ENCODE measurements around the gene CNN2. TPM values are rescaled to one million over a fixed set of nuclear protein-coding genes. Genes with fewer than 3 reads are reported as not detected.
"Not testable (repeated sequence)": the region's sequence is repeated elsewhere in the genome, so short reads cannot be mapped to it uniquely, and the experiment has no call there.

The CNN2 gene
- total RNA-seq, 2 donors from 2014 or later, result 47.8 to 48.5 TPM

DNA sequence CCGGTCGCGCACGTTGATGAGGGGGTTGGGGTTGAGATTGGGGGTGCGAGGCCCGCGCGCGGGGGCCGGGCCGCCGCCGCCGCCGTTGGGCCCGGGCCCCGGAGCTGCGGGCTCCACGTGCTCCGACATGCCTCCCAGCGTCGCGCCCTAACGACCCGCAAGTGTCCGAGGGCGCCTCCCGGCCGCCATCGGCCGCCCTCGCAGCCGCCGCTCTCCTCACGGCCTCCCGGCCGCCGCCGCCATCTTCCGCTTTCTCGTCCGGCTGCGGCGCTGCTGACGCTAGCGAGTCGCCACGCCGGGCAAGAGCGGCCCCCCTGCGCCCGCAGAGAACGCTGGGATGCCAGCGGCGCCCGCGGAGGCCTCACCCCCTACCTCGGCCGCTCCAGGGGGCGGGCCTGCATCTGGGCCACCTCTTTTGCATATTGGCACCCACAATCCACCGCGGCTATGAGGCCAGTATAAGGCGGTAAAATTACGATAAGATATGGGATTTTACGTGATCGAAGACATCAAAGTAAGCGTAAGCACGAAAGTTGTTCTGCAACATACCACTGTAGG lies 5.5 kb upstream of the CNN2 start, which contains the start of gene TMEM259:
Gene TMEM259 (minus strand): TSS at position 256 of the 558 bp plus-strand sequence. CDS start 127 bp downstream, at position 129.
- Histone ChIP-seq H3K36me3 (no peaks in the 10 kb centered on the region), H3K4me1 (peaks cover 0 to 67% of the 10 kb centered on the region in 2 donors), H3K9me3 (no peaks in the 10 kb centered on the region), H3K4me3 (peak within 1 kb of the TSS; percentile 83 to 92), H3K27me3 (no peaks in the 10 kb centered on the region), H3K27ac (peak within 1 kb of the TSS; percentile 89 to 94)
- DNase-seq (ENCODE audit: low spot score), result peak; percentile 97
- TF ChIP-seq, protein P1, sequence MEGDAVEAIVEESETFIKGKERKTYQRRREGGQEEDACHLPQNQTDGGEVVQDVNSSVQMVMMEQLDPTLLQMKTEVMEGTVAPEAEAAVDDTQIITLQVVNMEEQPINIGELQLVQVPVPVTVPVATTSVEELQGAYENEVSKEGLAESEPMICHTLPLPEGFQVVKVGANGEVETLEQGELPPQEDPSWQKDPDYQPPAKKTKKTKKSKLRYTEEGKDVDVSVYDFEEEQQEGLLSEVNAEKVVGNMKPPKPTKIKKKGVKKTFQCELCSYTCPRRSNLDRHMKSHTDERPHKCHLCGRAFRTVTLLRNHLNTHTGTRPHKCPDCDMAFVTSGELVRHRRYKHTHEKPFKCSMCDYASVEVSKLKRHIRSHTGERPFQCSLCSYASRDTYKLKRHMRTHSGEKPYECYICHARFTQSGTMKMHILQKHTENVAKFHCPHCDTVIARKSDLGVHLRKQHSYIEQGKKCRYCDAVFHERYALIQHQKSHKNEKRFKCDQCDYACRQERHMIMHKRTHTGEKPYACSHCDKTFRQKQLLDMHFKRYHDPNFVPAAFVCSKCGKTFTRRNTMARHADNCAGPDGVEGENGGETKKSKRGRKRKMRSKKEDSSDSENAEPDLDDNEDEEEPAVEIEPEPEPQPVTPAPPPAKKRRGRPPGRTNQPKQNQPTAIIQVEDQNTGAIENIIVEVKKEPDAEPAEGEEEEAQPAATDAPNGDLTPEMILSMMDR (IDR thresholded peaks at IDR 0.05), result peak in 1 of 2 donors; percentile 16

GRCh38 chr19:1023883-1024188 lies 2.6 kb upstream of the CNN2 start:
- not testable (repeated sequence) for H3K36me3 ChIP-seq; H3K9me3 ChIP-seq; H3K27me3 ChIP-seq; H3K4me3 ChIP-seq; DNase-seq (ENCODE audit: low spot score); H3K27ac ChIP-seq
- peaks cover 0 to 57% of the 10 kb centered on the region in 2 donors for H3K4me1 ChIP-seq

DNA sequence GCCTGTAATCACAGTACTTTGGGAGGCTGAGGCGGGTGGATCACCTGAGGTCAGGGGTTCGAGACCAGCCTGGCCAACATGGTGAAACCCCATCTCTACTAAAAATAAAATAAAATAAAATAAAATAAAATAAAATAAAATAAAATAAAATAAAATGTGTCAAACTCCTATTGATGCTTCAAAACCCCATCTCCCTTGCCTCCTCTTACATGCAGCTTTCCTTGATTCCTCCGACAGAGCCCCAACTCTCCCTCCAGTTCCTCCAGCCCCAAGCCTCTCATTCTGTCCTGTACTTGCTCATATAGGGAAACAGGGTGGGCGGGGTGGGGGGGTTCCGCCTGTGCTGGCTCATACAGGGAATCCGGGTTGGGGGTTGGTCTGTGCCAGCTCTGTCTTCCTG lies 1.3 kb upstream of the CNN2 start:
- peaks cover 0 to 56% of the 10 kb centered on the region in 2 donors for H3K4me1 ChIP-seq
- not testable (repeated sequence) for H3K4me3 ChIP-seq; H3K36me3 ChIP-seq; DNase-seq (ENCODE audit: low spot score); H3K27ac ChIP-seq; H3K27me3 ChIP-seq; H3K9me3 ChIP-seq

DNA sequence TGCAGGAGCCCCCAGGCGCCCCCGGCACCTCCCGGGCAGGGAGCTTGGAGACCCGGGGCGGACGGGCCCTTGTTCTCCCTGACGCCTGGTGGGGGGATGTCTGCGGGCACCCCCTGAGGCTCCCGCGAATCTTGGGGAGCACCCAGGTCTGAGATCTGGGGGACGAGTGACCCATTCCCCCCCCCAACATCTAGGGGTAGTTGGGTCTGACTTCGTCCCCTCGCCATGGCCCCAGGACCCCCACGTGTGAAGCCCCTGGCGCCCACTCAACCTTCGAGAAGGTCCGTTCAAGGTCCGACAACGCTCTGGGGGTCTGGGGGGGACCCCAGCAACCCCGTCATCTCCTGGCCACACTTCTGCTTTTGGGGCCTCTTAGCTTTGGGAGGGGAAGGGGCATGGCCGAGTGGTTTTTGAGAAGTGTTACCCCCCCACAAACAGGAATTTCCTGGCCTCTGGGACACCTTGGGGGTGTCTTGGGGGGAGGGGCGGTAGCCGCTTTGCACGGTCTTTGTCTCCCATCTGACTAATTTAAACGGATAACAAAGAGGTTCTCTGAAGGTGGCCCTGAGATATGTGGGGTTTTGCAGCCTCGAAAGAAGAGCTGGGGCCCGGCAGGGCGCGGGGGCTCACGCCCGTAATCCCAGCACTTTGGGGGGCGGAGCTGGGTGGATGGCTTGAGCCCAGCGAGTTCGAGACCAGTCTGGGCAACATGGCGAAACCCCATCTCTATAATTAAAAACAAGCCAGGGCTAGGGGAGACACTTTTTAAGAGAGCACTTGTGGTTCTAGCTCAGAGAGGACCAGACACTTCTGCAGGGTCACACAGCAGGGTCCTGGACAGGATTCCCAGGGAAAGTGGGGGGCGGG lies 608 bp downstream of the CNN2 start:
- Histone ChIP-seq H3K27ac (peak overlapping the region; percentile 97 to 98), H3K4me3 (peak overlapping the region; percentile 84 to 96), H3K36me3 (peaks cover 5% of the 10 kb centered on the region), H3K27me3 (no peaks in the 10 kb centered on the region), H3K4me1 (peaks cover 0 to 54% of the 10 kb centered on the region in 2 donors), H3K9me3 (no peaks in the 10 kb centered on the region)
- TF ChIP-seq, protein P1 (IDR thresholded peaks at IDR 0.05), result no peak
- no peak for DNase-seq (ENCODE audit: low spot score)

DNA sequence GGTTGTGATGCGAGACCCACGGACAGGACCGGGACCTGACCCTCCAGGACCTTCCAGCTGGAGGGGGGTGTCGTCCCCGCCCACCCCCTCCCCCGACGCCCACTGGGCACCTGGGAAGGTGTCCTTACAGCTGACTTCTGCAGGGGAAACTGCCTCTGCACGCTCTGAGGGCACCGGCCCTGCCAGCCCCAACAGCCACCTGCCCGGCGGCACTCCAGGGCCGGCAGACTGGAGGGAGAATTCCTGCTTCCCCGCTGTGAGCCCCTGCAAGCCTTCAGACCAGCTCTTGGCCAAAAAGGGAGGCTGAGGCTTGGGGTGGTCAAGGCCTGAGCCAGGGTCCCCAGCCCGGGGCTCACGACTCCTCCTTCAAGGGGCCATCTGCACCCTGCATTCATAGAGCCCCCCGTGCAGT lies 1.2 kb downstream of the CNN2 start:
- TF ChIP-seq, protein P1 (IDR thresholded peaks at IDR 0.05), result no peak
- H3K9me3 ChIP-seq, result no peaks in the 10 kb centered on the region
- DNase-seq (ENCODE audit: low spot score), result no peak
- H3K27me3 ChIP-seq, result no peaks in the 10 kb centered on the region
- H3K36me3 ChIP-seq, result peaks cover 12% of the 10 kb centered on the region
- H3K4me3 ChIP-seq, result peak overlapping the region; percentile 84 to 96
- peak overlapping the region; percentile 97 to 98 for H3K27ac ChIP-seq
- H3K4me1 ChIP-seq, result peaks cover 0 to 48% of the 10 kb centered on the region in 2 donors

DNA sequence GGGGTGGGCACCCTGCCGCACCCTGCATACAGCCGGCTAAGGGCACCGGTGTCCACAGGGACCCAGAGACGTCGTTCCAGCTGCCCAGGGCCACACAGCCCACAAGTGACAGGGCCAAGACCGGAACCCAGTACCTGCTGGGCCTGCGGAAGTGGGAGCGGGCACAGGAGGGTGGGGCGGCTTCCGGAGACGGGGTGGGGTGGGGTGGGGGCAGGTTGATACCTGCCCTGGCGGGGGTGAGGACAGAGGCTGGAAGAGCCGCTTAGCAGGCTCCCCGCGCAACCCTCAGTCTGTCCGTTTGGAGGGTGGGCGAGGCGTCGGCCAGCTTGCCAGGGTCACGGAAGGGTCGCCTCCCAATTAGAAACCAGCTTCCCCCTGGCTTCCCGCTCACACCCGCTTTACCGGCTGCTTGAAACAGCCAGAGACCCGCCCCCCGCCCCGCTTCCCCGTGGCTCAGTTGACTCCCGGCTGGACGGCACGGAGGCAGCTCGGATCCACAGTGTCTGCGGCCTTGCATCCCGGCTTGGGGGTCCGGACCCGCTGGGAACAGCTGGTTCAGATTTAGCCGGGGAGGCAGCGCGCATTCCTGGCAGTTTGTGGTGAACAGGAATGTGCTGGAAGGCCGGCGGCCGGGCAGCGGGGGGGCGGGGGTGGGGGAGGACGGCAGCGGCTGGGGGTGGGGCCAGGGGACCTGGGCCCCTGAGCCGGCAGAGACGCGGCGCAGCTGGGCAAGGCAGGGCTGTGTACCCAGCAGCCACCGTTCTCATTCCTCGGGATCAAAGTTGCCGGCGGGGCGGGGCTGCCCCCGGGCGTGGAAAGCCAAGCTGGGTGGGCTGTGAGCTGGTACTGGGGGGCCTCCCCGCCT lies 1.9 kb downstream of the CNN2 start:
- Histone ChIP-seq H3K4me1 (peaks cover 0 to 41% of the 10 kb centered on the region in 2 donors), H3K27ac (peak overlapping the region; percentile 97 to 98), H3K27me3 (no peaks in the 10 kb centered on the region), H3K4me3 (peak overlapping the region; percentile 84 to 96), H3K9me3 (no peaks in the 10 kb centered on the region), H3K36me3 (peaks cover 18% of the 10 kb centered on the region)
- DNase-seq (ENCODE audit: low spot score), result no peak
- TF ChIP-seq, protein P1 (IDR thresholded peaks at IDR 0.05), result no peak

Data from right atrium auricular region (tissue), 2 donors.